CD4-positive, alpha-beta T cell treated with Interleukin-12 subunit alpha and Interleukin-12 subunit beta, for 1 hour (primary cell): ENCODE data around the gene CS.

Experiments
- DNase-seq: peaks from one replicate; pipeline ENCODE4 v3.0.0-alpha.2; 2020

The CS gene

DNA sequence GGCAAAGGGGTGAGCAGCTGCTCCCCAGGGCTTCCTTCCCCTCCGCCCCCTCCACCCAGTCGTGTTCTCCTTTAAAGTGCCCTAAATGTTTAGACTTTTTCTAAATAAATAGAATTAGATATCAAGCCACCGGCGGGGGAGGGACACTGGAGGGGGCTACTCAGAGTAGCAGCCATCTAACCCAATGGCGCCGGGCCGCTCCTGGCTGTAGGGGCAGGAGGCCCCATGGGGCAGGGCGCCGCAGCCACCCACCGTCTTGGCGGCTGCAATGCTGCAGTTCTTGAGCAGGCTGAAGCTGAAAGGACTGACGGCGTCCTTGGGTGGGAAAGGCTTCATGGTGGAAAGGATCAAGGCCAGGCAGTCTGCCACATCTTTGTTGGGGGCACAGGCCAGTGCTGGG lies 57.1 kb downstream of the CS start:
- DNase-seq: no peak

DNA sequence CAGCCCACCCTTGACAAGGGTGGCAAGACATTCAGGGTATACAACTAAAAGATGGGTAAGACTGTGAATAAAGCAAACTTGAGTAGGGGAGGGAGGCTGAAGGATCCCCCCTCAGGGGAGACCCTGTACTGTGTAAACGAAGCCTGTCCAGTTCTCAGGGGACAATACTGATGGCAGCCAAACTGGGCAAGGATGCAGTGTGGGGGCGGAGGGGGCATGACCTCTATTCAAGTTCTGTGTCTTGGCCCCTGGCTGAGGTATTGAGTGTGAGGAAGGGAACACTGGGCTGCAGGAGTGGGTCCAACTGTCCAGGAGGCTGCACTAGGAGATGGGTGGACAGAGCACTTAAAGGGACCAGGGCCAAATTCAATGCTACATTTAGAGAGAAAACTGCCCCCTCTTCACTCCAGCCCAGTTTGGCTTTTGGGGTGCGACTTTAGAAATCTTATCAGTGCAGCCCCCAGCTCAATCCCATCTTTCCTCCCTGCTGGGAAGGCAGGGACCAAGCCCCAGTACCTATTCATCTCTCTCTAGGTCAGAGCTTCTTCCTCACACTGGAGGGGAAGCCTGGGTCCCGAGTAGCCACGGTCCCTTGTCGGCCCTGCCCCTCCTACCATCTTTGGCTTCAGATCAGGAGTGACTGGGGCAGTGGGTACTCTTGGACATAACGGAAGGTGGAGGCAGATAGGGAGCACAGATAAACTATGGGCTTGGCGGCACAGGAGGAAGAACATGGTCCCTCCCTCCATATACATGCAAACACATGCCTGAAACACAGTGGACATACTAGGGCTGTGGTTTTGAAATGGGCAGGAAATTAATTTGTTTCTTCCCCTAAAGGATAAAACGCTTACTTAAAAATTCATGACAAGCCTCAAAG lies 58.5 kb downstream of the CS start:
- no peak for DNase-seq

DNA sequence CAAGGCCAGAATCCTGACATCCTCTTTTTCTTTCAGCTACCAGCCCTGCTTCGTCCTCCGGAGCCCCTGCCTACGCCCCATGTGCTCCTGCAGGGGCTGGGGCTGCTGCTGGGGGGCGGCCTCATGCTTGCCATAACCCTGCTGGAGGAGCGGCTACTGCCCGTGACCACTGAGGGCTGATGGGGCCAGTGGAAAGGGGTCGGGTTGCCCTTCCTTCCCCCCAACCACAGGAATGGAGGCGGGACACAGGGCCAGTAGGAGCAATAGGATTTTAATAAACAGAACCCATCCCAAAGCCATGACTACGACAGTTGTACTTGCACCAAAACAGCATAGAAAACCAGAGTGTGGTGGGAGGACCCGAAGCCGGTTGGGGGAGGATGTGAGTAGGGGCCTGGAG lies 62.6 kb downstream of the CS start:
- DNase-seq: no peak

DNA sequence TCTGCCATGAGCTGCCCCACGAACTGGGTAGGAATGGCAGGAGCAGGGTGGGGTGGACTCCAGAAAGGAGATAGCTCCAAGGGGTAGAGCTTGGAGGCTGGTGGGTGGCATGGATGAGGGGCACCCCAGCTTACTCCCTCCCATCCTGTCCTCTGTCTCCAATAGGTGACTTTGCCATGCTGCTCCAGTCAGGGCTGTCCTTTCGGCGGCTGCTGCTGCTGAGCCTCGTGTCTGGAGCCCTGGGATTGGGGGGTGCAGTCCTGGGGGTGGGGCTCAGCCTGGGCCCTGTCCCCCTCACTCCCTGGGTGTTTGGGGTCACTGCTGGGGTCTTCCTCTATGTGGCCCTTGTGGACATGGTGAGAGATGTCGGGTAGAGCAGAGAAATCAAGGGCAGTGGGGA lies 63.1 kb downstream of the CS start:
- DNase-seq: no peak

DNA sequence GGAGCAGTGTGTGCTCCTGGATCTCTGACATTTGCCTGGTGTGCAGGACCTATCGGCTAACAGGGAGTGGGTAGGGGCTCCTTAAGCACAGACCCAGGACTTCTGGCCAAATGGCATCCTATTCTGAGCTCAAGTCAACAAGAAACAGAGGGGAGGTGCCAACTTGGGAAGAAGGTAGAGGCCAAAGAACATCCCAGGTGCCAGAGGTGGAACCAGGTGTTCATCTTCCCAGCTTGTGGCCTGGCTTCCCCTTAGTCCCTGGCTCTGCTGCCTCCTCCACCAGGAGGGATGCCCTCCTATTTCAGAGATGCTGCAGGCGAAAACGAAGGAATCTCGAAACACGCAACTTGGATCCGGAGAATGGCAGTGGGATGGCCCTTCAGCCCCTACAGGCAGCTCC lies 64.0 kb downstream of the CS start:
- no peak for DNase-seq

DNA sequence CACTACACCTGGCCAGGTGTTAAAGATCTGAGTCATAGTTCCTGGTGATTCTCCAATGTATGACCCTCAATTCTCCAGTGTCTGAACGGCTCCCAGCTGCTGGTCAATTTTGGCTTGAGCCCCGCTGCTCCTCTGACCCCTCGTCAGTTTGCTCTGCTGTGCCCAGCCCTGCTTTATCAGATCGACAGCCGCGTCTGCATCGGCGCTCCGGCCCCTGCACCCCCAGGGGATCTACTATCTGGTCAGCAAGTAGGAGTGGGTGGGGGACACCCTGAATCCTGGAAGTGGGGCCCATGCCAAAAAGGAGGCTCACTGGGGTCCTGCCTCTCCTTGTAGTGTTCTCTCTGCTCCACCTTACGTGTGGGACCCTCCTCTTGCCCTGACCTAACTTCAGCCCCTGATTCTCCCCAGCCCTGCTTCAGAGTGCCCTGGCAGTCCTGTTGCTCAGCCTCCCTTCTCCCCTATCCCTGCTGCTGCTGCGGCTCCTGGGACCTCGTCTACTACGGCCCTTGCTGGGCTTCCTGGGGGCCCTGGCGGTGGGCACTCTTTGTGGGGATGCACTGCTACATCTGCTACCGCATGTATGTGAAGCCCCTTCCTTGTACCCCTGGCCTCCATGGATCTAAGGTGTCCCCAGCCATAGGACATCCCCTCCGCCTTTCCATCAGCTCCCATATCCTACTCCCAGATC lies 65.2 kb downstream of the CS start:
- DNase-seq: no peak

DNA sequence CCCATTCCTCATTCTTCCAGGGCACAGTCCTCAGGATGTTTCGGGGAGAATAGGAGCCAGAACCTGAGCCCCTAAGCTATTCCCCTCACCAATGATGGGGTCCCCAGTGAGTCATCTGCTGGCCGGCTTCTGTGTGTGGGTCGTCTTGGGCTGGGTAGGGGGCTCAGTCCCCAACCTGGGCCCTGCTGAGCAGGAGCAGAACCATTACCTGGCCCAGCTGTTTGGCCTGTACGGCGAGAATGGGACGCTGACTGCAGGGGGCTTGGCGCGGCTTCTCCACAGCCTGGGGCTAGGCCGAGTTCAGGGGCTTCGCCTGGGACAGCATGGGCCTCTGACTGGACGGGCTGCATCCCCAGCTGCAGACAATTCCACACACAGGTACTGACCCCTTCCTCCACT lies 68.9 kb downstream of the CS start:
- no peak for DNase-seq

DNA sequence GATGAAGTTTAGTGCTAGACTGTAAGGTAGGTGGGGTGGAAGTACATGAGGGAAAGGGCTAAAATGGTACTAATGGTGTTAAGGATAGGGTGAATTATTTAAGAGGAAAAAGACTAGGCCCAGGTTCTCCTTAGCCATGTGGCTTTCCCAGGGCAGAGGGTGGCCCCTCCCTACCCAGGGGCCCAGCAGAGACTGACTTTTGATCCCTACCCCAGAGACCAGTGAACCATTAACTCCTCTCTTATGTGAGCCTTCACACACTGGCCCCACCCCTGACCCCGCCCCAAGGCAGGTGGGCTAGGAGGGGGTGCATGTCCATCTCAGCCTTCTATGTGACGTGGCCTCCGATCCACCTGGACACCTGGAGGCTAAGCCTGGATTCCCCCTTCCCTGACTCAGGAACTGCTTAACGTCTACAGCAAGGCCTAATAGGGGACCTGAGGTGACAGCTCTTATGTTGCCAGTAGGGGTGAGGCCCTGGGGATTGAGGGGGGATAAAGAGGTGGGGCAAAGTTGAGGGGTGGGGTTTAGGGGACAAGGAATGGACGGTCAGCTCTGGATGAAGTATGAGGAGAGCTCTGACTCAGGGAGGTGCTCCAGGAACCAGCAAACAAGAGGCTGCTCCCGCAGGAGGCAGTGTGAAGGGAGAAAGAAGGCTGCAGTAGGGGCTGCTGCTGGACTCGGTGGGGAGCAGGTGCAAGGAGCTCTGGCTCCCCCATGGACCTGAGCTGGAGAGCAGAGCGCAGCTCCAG lies 69.5 kb downstream of the CS start:
- no peak for DNase-seq

DNA sequence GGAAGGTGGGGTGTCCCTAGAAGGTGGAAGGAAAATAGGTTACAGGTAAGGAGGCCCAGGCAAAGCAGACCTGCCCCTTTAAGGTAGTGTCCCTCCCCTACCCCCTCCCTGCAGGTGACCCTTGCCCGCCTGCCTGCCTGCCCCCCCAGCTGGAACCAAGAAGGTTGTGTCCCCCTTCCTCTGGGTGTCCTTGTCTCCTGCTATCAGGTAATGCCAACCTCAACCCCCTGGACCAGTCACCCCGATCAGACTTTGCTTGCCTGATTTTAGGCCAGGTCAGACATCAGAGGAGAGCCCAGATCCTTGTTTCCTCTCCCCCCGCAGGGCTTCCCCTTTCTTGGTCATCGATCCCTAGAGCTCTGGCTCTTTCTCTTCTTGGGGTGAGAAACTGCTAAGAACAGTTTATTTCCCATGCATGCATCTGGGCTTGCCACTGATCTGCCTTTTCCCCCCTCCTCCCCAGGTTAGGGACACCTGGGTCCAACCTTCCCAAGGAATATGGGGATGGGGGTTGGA lies 70.2 kb downstream of the CS start, which contains the start of gene SLC39A5:
Gene SLC39A5, plus strand, starts transcription at position 136 of the 516 bp plus-strand sequence. CDS start 1,224 bp downstream, outside the sequence.
- no peak for DNase-seq

DNA sequence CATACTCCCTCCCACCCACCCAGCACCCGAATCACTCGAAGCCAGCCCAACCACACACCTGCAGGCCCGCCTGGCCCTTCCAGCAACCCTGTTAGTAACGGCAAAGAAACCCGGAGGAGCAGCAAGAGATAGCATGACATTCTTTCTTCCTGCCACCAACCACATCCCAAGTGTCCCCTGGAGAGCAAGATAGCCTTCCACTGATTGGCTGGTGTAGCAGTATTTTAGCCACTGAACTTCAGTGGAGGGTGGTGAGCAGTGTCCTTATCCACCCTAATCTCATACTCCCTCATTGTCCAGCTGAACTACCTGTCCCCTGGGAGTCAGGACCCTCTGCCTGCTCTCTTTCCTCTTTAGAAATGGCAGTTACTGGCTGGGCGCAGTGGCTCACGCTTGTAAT lies 71.0 kb downstream of the CS start:
- no peak for DNase-seq

DNA sequence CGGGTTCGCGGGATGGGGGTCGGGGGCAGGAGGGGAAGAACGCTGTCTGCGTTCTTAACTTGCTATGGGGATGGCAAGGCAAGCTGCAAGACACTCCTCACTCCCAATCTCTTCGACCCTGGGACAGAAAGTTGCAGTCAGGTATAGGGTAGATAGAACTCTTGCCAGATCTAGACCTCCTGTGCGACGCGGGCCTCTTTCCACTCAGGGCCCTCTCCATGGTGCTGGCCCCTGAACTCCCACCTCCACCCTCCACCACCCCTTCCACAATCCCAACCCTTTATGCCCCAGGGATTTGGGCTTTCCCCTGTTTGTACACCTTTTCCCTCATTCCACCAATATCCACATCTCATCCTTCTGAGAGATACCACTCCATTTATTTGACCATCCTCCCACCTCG lies 75.2 kb downstream of the CS start:
- no peak for DNase-seq

DNA sequence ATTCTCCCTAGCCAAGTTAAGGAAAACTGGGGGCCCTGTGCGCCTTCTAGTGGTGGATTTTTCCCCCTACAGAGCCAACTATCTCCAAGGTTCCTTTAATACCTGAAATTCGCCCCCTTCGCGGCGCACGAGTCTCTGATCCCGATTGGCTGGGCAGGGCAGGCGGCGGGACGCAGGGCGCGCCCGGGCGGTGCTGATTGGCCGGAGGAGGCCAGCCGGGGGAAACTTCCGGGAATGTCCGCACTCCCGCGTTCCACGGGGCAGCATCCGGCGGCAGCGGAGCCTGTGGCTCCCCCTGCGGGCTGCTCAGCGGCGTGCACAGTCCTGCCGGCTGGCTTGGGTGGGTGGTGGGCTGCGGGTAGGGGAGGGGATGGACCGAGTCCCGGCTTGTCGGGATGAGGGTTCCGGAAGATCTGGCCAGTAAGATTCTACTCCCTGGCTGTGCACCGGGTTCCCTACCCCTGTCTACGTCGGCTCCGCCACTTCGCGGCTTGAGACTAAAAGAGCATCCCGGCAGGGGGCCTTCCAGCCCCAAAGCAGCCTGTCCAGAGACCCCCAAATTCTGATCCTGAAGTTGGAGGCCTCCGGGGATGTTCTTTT lies 75.9 kb downstream of the CS start, which contains the start of gene NABP2:
Gene NABP2, plus strand, starts transcription at position 241 of the 600 bp plus-strand sequence. CDS start 515 bp downstream, outside the sequence.
- DNase-seq: peak; percentile 94

DNA sequence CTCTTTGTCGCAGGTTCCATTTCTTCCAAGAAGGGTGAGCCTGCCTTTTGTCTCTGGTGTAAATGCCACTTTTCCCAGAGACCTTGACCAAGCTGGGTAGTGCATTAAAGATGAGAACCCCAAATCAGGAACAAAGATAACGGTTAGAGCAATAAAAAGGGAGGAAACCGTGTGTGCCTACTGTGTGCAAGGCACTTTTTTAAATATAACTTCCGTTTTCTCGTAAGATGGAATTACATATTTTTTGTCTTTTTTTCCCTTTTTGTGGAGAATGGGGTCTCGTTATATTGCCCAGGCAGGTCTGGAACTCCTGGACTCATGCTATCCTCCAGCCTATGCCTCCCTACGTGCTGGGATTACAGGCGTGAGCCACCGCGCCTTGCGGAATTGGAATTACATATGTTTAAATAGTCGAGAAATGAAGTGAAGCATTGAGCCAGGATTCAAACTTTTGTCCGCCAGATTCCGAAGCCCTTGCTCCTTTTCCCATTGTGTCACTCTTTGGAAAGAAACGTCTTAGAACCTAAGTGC lies 76.5 kb downstream of the CS start:
- DNase-seq: no peak

DNA sequence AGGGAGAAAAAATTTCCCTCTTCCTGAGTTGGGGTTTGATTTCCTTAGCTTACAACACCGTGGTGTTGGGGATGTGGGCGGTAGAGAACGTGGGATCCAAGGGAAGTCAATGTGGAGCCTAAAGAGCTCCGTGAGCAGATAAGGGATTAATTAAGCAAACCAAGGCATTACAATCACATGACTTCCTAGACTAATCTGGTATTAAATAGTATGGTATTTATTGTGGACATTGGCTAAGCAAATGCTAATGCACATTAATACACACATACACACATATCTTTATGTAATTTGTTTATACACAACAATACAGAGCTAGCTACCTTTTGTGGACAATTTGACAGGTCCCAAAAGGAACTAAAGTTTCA lies 77.6 kb downstream of the CS start:
- DNase-seq: no peak

DNA sequence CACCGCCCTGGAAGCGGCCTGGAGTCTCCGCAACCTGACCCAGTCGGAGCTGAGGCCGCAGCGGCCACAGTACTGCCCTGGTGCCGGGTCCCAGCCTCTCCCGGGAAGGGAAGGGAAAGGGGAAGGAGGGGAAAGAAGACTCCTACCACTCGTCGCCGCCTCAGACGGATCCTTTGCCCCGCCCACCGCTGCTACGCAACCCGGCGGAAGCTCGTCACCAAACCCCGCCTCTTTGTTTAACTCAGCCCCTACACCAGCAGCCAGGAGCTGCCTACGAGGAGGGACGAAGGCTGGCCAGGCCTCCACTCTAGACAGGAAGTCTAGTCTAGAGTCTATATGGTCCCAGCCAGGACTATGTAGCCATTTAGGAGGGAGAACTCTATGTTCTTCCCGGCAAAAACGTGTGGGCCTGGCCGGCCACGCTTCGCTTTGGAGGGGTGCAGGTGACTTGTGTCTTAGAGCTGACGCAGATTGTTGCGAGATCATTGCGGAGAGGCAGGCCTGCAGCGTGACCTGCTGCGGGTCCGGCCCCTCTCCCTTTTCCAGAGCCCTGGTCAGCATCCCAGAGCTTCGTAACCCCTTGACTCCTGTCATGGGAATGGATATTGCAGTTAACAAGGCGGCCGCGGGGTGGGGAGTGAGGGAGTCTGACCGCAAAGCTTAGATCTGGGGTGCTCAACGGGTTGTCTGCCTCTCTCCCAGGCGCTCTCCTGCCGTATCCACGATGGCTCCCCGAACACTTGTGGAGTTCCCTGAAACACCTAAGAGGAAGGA lies 78.2 kb downstream of the CS start, which contains the start of gene RNF41:
Gene RNF41, minus strand, starts transcription at position 166 of the 774 bp plus-strand sequence. CDS start 7,875 bp downstream, outside the sequence.
- DNase-seq: peak; percentile 93
